Smooth muscle cell (in vitro differentiated cells): ENCODE measurements around the gene NUSAP1. TPM values are rescaled to one million over a fixed set of nuclear protein-coding genes. Genes with fewer than 3 reads are reported as not detected.
A peak's percentile ranks its signal among the peaks of the same experiment; 100 is the strongest.

Source experiments
- DNase-seq: peaks from one replicate; lab custom pipeline; 2025; ENCODE audit not compliant: unreplicated experiment; lab: John Stamatoyannopoulos, UW
- H2AFZ ChIP-seq: fragments of 200-600 bp; sonication (generic); 2 replicates; pipeline ENCODE4 v1.6.0; 2016; ENCODE audit warnings: antibody characterized with exemption, low read depth, mild to moderate bottlenecking
- H3F3A ChIP-seq: fragments of 200-600 bp; sonication (generic); 2 replicates; pipeline ENCODE4 v1.6.0; 2017; ENCODE audit warnings: antibody characterized with exemption, low read depth
- H3K27ac ChIP-seq: fragments of 200-600 bp; sonication (generic); 2 replicates; pipeline ENCODE4 v1.5.1; 2016; ENCODE audit warnings: low read depth, mild to moderate bottlenecking
- H3K27me3 ChIP-seq: fragments of 200-600 bp; sonication (generic); 2 replicates; pipeline ENCODE4 v1.6.1; 2016; ENCODE audit warnings: low read depth, mild to moderate bottlenecking
- H3K36me3 ChIP-seq: fragments of 200-600 bp; sonication (generic); 2 replicates; pipeline ENCODE4 v1.5.1; 2016; ENCODE audit warnings: low read depth
- H3K4me1 ChIP-seq: fragments of 200-600 bp; sonication (generic); 2 replicates; pipeline ENCODE4 v1.5.1; 2016; ENCODE audit warnings: low read depth
- H3K4me2 ChIP-seq: fragments of 200-600 bp; sonication (generic); 2 replicates; pipeline ENCODE4 v1.6.0; 2016; ENCODE audit warnings: mild to moderate bottlenecking
- H3K4me3 ChIP-seq: fragments of 200-600 bp; sonication (generic); 2 replicates; pipeline ENCODE4 v1.5.1; 2016; ENCODE audit warnings: mild to moderate bottlenecking
- H3K79me2 ChIP-seq: fragments of 200-600 bp; sonication (generic); 2 replicates; pipeline ENCODE4 v1.6.0; 2016; ENCODE audit warnings: low read depth, mild to moderate bottlenecking
- H3K9ac ChIP-seq: fragments of 200-600 bp; sonication (generic); 2 replicates; pipeline ENCODE4 v1.6.0; 2016; ENCODE audit warnings: low read depth
- H3K9me3 ChIP-seq: fragments of 200-600 bp; sonication (generic); replicated peaks from 2 replicates; pipeline ENCODE4 v1.5.1; 2016; ENCODE audit warnings: low read depth
- H4K20me1 ChIP-seq: fragments of 200-600 bp; sonication (generic); 2 replicates; pipeline ENCODE4 v1.6.0; 2016; ENCODE audit warnings: low read depth
- CTCF ChIP-seq: fragments of 200-600 bp; sonication (generic); IDR thresholded peaks from 2 replicates; pipeline ENCODE4 v1.5.1; 2017; ENCODE audit warnings: borderline replicate concordance, mild to moderate bottlenecking, antibody characterized with exemption; ENCODE audit not compliant: insufficient read depth, poor library complexity, severe bottlenecking
- WGBS: methylation state at CpG from one replicate; pipeline ENCODE4 v1.1.7; 2016; ENCODE audit warnings: low lambda C conversion rate; 5-methylcytosine and 5-hydroxymethylcytosine counted together
- polyA plus RNA-seq: library from polyadenylated mRNA; unstranded; fragments of >200 nt; fragmentation: Nextera tagmentation; extraction: Ambion mirVana; gene quantifications from 2 replicates; pipeline ENCODE4 v1.2.1, GENCODE V29; 2016
- total RNA-seq: library from RNA; depleted of rRNA; stranded (reverse); fragments of >200 nt; gene quantifications from 2 replicates; pipeline ENCODE4 v1.2.3, GENCODE V29; 2014

Gene NUSAP1
- total and polyA plus RNA-seq, 2 experiments from 2014 or later = 26.6 to 39.1 TPM

GRCh38 chr15:41416128-41416741, 83.6 kb downstream of the NUSAP1 start:
- no peaks in the 10 kb centered on the region for H3K36me3 ChIP-seq
- H3F3A ChIP-seq = no peaks in the 10 kb centered on the region
- H3K9ac ChIP-seq = peak overlapping the region; percentile 57
- no peak for TF ChIP-seq CTCF
- peaks cover 46% of the 10 kb centered on the region for H3K79me2 ChIP-seq
- peak overlapping the region; percentile 94 for H3K4me3 ChIP-seq
- 36% methylated on average over 20 of the region's 20 CpGs for WGBS
- H3K27ac ChIP-seq = peak overlapping the region; percentile 82
- H3K9me3 ChIP-seq = no peaks in the 10 kb centered on the region
- peak overlapping the region; percentile 86 for H3K4me2 ChIP-seq
- peaks cover 21% of the 10 kb centered on the region for H3K4me1 ChIP-seq
- peak overlapping the region; percentile 91 for H2AFZ ChIP-seq
- peaks cover 37% of the 10 kb centered on the region for H4K20me1 ChIP-seq
- no peak for DNase-seq
- H3K27me3 ChIP-seq = no peaks in the 10 kb centered on the region

GRCh38 chr15:41416742-41417417, 84.2 kb downstream of the NUSAP1 start, which contains the start of gene RTF1:
Gene RTF1 (plus strand): TSS chr15:41417095. CDS start chr15:41417116, 21 bp downstream.
- Histone ChIP-seq H3K36me3 (no peaks in the 10 kb centered on the region), H2AFZ (peak within 1 kb of the TSS; percentile 91), H3K9me3 (no peaks in the 10 kb centered on the region), H3K79me2 (peaks cover 53% of the 10 kb centered on the region), H3K9ac (peak within 1 kb of the TSS; percentile 96), H3K27ac (peak within 1 kb of the TSS; percentile 82), H4K20me1 (peaks cover 44% of the 10 kb centered on the region), H3K4me2 (peak within 1 kb of the TSS; percentile 86), H3K4me3 (peak within 1 kb of the TSS; percentile 94), H3K4me1 (peaks cover 21% of the 10 kb centered on the region), H3F3A (no peaks in the 10 kb centered on the region), H3K27me3 (no peaks in the 10 kb centered on the region)
- peak; percentile 95 for DNase-seq
- WGBS = 1% methylated on average over 49 of the region's 74 CpGs
- no peak for TF ChIP-seq CTCF

GRCh38 chr15:41417418-41418195, 84.9 kb downstream of the NUSAP1 start:
- Histone ChIP-seq H3K79me2 (peaks cover 60% of the 10 kb centered on the region), H3K27me3 (no peaks in the 10 kb centered on the region), H3K36me3 (no peaks in the 10 kb centered on the region), H4K20me1 (peaks cover 51% of the 10 kb centered on the region), H3K27ac (peak overlapping the region; percentile 82), H3K9me3 (no peaks in the 10 kb centered on the region), H3K4me2 (peak overlapping the region; percentile 86), H3K9ac (peak overlapping the region; percentile 96), H3K4me3 (peak overlapping the region; percentile 94), H2AFZ (peak overlapping the region; percentile 91), H3K4me1 (peaks cover 21% of the 10 kb centered on the region), H3F3A (no peaks in the 10 kb centered on the region)
- DNase-seq = no peak
- WGBS = 1% methylated on average over 26 of the region's 37 CpGs
- TF ChIP-seq CTCF = no peak
